AG08396 (cell line): ENCODE results near the gene SEL1L3.

Source experiments
- DNase-seq: peaks from one replicate; pipeline ENCODE4 v3.0.0; 2012; ENCODE audit warnings: low spot score, mixed read lengths

SEL1L3 gene

GRCh38 chr4:25788703-25789238 is 74.0 kb downstream of the SEL1L3 start:
- no peak for DNase-seq

DNA sequence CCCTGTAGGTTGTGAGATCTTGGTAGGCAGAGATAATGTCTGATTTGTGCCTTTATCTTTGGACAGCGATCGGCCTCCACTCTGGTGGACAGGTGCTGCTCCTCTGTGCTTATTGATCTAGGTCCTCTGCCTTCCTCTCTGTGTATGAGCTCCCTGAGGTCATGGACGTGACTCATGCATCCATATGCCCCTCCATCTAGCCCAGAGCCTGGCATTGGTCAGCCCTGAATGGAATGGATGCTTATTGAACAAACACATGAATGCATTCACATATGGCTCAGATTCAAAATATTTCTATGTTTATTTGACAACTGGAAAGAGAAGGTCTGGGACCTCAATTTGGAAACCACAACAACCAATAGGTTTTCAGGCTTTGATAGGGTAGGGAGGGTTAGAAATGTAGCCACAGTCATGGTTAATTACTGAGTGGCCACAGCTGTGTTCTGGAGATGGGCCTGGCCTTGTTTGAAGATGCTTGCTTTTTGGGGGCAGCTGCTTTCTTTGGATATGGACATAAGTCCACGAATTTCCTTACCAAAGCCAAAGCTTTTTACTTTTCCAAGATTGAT is 76.2 kb downstream of the SEL1L3 start:
- peak; percentile 24 for DNase-seq

- no peak for DNase-seq
Observed at GRCh38 chr4:25783943-25784342, 78.8 kb downstream of the SEL1L3 start.

DNA sequence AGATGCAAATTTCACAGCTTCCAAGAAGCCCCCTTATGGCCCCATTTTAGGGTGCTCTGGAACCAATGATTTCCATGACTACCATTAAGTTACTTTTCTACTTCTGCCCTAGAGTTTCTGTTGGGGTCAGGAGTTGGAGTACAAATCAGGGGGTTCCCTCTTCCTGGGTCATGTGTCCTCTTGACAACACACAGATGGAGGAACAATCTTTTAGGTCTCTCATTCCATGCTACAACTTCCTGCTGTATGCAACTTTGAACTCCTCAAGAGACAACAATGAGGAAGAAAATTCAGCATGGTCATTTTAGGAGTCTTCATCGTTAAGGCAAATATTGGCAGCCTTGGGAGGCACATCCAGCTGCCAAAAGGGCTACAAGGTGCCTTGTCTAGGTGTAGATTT is 79.7 kb downstream of the SEL1L3 start:
- DNase-seq: no peak

DNA sequence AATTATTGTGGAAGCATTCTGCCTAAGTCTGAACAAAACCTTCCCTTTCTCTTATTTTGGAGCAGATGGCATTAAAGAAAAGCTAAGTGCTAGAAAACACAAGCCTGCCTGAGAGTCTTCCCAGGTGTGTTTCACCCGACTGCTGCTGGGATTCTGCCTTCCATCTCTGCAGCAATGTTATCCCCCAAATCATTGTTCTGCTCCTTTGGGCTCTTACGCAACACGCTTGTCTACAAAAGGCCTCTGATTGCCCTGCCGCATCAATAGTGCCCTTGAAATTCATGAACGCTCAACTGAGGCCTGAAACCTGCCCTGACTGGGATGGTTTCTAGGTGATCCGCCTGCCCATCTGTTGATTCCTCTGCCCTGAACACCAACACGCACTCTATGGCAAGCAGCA is 80.3 kb downstream of the SEL1L3 start:
- no peak for DNase-seq

- no peak for DNase-seq
Observed at GRCh38 chr4:25779021-25779420, 83.8 kb downstream of the SEL1L3 start.

DNA sequence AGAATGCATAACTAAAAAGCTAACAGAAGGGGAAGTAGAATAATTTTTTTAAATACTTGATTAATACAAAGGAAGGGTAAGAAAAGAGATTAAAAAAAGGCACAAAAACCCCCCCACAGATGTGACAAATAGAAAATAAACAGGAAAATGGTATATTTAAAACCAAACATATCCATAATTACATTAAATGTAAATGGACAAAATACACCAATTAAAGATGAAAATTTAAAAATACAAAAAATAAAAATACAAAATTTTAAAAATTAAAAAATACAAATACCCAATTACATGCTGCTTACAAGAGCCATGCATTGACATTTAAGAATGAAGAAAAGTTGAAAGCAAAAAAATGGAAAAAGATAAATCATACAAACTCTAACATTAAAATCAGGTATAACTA is 86.0 kb downstream of the SEL1L3 start:
- no peak for DNase-seq

DNA sequence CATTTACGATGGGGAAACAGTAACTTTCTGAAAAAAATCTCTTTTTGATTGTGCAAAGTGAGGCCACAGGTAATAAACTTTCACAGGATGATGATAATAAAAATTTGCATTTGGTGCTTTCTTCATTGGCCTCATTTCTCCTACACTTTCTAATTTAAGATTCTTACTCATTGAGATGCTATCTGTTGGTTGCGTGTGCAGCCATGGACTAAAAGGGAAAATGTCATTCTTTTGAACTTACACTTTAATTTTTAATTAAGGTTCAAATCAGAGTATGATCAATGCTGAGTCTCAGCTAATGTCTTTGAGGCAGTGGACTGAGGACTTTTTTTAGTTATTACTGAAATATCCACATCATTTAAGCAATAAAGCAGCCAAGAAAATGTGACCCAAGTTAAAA is 87.6 kb downstream of the SEL1L3 start:
- DNase-seq: no peak

- no peak for DNase-seq
Observed at GRCh38 chr4:25773358-25773757, 89.4 kb downstream of the SEL1L3 start.

- DNase-seq: no peak
Observed at GRCh38 chr4:25771672-25772071, 91.1 kb downstream of the SEL1L3 start.

DNA sequence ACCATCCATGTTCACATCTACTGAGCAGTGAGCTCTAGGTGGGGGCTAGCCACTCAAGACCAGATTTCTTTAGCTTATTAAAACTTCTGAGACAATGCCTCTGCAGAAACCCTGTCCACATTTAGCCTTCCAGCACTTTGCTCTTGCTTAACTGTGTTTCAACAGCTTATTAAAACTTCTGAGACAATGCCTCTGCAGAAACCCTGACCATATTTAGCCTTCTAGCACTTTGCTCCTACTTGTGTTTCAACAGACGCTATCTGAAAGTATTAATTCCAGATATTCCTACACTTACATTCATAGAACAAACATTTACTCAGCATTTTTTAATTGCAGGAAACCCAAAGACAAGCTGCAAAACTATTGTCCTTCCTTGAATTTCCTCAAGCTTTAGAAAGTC is 91.9 kb downstream of the SEL1L3 start:
- DNase-seq: no peak

GRCh38 chr4:25769251-25769650 is 93.5 kb downstream of the SEL1L3 start:
- no peak for DNase-seq

DNA sequence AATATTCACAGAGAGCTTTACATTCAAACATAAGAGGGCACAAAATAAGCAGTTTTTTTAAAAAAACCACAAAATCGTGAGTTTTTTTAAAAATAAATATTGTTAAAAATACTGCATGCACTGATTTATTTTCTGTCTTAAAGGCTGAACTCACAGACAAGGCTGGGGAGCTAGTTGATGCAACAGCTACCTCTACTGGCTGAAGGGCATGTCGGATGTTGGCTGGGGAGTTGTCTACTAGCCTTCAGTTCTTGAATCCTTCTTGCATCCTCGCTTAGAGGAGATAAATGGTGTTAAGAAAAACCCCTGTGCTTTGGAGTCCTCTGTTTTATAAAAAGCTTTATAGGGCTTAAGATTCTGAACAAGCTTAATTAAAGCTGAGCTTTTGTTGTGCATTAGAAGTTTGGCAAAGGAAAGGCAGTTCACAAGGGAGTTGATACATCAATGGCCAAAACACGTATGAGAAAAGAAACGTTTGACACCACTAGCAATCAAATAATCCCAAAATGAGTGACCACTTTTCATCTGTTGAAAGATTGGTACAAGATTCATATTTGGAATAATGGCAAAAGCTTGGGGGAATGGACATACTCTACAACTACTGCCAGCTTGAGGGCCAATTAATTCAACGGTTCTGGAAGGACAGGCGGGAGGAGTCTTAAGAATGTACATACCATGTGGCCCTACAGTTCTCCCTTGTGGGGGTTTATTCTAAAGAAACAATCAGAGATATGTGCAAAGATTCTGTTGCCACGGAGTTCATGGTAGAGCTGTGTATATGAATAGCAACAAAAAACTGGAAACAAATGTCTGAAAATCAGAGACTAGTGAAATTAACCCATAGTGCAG is 94.7 kb downstream of the SEL1L3 start:
- DNase-seq: peak; percentile 70

DNA sequence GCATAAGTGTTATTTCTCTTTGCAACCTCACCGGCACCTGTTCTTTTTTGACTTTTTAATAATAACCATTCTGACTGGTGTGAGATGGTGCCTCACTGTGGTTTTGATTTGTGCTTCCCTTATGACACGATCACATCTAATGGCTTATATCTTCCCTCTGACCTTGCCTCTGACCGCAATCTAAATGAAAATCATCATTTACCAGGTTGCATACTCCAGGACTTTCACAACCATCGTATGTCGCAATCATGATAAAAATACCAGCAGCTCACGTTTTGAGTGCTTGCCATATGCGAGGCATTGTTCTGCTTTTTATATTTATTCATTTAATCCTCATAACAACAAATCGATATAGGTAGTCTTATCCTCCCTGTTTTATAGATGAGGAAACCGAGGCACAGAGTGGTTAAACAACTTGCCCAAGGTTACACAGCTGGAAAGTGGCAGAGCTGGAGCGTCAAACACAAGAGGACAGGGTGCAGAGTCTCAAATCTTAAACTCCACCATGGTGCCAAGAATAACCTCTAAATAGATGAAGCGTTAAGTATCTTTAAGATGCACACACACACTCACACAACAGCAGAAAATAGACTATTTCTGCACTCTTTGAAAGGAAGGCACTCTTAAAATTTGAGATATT is 102.2 kb downstream of the SEL1L3 start:
- no peak for DNase-seq

- DNase-seq: no peak
Observed at GRCh38 chr4:25760048-25760447, 102.7 kb downstream of the SEL1L3 start.

- DNase-seq: no peak
Observed at GRCh38 chr4:25759101-25759500, 103.7 kb downstream of the SEL1L3 start.

- no peak for DNase-seq
Observed at GRCh38 chr4:25757452-25757851, 105.3 kb downstream of the SEL1L3 start.

- DNase-seq: no peak
Observed at GRCh38 chr4:25756503-25756902, 106.3 kb downstream of the SEL1L3 start.

GRCh38 chr4:25755911-25756310 is 106.9 kb downstream of the SEL1L3 start:
- DNase-seq: no peak

DNA sequence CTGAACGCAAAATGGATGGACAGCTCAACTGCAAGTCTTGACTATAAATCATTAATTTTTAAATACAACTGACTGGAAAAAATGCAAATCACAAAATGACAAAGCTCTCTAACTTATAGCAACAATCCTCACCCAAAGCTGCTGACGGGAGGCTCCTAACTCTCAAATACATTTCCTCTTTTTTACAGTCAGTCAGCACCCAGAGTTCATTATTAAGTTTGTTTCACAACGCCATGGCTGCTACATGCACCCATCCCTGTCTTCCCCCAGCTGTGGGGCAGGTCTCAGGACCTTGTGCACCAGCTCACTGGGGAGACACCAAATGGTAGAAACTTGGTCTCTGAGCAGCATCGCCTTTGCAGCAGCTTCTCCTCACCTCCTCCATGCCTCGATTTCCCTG is 109.5 kb downstream of the SEL1L3 start:
- DNase-seq: no peak

- no peak for DNase-seq
Observed at GRCh38 chr4:25750874-25751273, 111.9 kb downstream of the SEL1L3 start.

GRCh38 chr4:25749150-25749794 is 113.5 kb downstream of the SEL1L3 start:
- DNase-seq: no peak

DNA sequence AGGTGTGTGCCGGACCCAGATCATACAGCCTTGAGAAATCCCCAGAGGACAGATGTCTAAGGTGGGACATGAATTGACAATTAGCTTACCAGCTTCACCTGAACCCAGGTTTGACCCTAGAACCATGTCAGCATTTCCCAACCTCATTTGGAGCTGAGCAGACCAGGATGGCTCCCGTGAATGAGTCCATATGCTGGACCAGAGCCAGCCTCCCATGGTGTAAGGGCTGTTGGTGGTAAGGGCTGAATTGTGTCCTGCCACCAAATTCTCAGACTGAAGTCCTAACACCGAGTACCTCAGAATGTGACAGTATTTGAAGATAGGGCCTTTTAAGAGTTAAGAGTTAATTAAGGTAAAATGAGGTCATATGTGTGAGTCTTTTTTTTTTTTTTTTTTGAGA is 118.8 kb downstream of the SEL1L3 start:
- DNase-seq: no peak
